Keratinocyte (primary cell): ENCODE measurements around the gene MAPK8. TPM values are rescaled to one million over a fixed set of nuclear protein-coding genes. Genes with fewer than 3 reads are reported as not detected.

Experiments used
- DNase-seq: peaks from one replicate; pipeline ENCODE4 v3.0.0-alpha.2; 2011; ENCODE audit warnings: low read depth, missing footprints, low spot score
- FAIRE-seq: peaks from 2 replicates; lab custom pipeline; 2011; peaks lifted over from hg19 to GRCh38; lab: Jason Lieb, UNC
- H2AFZ ChIP-seq: 2 replicates; pipeline ENCODE4 v1.6.0; 2012; ENCODE audit warnings: low read length, control low read depth, inconsistent platforms; ENCODE audit not compliant: control insufficient read depth
- H3K27ac ChIP-seq: 2 replicates; pipeline ENCODE4 v1.5.1; 2011; ENCODE audit warnings: low read length; ENCODE audit not compliant: control insufficient read depth, insufficient read depth
- H3K27me3 ChIP-seq: 3 replicates; pipeline ENCODE4 v1.6.0; 2011; ENCODE audit warnings: low read length; ENCODE audit not compliant: control insufficient read depth, insufficient read depth; ENCODE audit errors: extremely low read depth
- H3K36me3 ChIP-seq, 2 experiments: 2 replicates in 1 of 2; 3 replicates in 1 of 2; pipeline ENCODE4 v1.5.1; 2011; ENCODE audit warnings: low read length in 2 of 2, mild to moderate bottlenecking in 1 of 2; ENCODE audit not compliant: control insufficient read depth in 2 of 2, insufficient read depth in 2 of 2; ENCODE audit errors: extremely low read depth in 1 of 2
- H3K4me1 ChIP-seq: 3 replicates; pipeline ENCODE4 v1.5.1; 2011; ENCODE audit warnings: low read length; ENCODE audit not compliant: control insufficient read depth, insufficient read depth; ENCODE audit errors: extremely low read depth
- H3K4me2 ChIP-seq: 3 replicates; pipeline ENCODE4 v1.6.0; 2011; ENCODE audit warnings: low read depth, low read length; ENCODE audit not compliant: control insufficient read depth, insufficient read depth; ENCODE audit errors: extremely low read depth
- H3K4me3 ChIP-seq, 3 experiments: fragments of 200-600 bp in 1 of 3; sonication (generic) in 1 of 3; 2 replicates in 2 of 3; 3 replicates in 1 of 3; pipeline ENCODE4 v1.5.1; 2011 to 2016; ENCODE audit warnings: low read length in 3 of 3, mild to moderate bottlenecking in 3 of 3, control low read depth in 2 of 3, inconsistent platforms in 1 of 3, low read depth in 1 of 3, mixed read lengths in 1 of 3, mixed run types in 1 of 3, moderate library complexity in 1 of 3; ENCODE audit not compliant: control insufficient read depth in 2 of 3, insufficient read depth in 2 of 3; ENCODE audit errors: extremely low read depth in 1 of 3
- H3K79me2 ChIP-seq: 2 replicates; pipeline ENCODE4 v1.6.0; 2012; ENCODE audit warnings: low read length; ENCODE audit not compliant: control insufficient read depth, insufficient read depth
- H3K9ac ChIP-seq: 3 replicates; pipeline ENCODE4 v1.6.0; 2011; ENCODE audit warnings: low read length; ENCODE audit not compliant: control insufficient read depth, insufficient read depth; ENCODE audit errors: extremely low read depth
- H3K9me1 ChIP-seq: 3 replicates; pipeline ENCODE4 v1.6.0; 2011; ENCODE audit warnings: low read length; ENCODE audit not compliant: control insufficient read depth, insufficient read depth; ENCODE audit errors: extremely low read depth
- H3K9me3 ChIP-seq: 2 replicates; pipeline ENCODE4 v1.5.1; 2012; ENCODE audit warnings: low read depth, low read length; ENCODE audit not compliant: control insufficient read depth
- H4K20me1 ChIP-seq: 3 replicates; pipeline ENCODE4 v1.6.0; 2011; ENCODE audit warnings: low read length; ENCODE audit not compliant: control insufficient read depth, insufficient read depth; ENCODE audit errors: extremely low read depth
- CTCF ChIP-seq, 3 experiments: IDR thresholded peaks in 1 of 3; conservative IDR thresholded peaks in 1 of 3; optimal IDR thresholded peaks in 1 of 3; 2 replicates in 2 of 3; 3 replicates in 1 of 3; pipeline versions ENCODE3 to v1.5.1; 2011; ENCODE audit warnings: low read length in 3 of 3, mild to moderate bottlenecking in 3 of 3, moderate library complexity in 2 of 3, control low read depth in 1 of 3, inconsistent platforms in 1 of 3; ENCODE audit not compliant: insufficient read depth in 2 of 3; ENCODE audit errors: extremely low read depth in 1 of 3
- EZH2 ChIP-seq: IDR thresholded peaks from one replicate; pipeline ENCODE4 v1.6.1; 2012; ENCODE audit warnings: inconsistent platforms, mild to moderate bottlenecking, low read length, moderate library complexity
- dilution Hi-C: fragments of 300-500 bp; cut with MboI; formaldehyde crosslinking; loops from one replicate; pipeline ENCODE4 v1.7.0; 2020; ENCODE audit warnings: low sequenced_read_pairs; ENCODE audit not compliant: extremely low pct_ligation_motif_present
- polyA plus RNA-seq, 5 experiments: library from polyadenylated mRNA; depleted of rRNA in 3 of 5; stranded (reverse) in 3 of 5; stranded (forward) in 1 of 5; unstranded in 1 of 5; fragments of >200 nt; gene quantifications; 1 replicate in 1 of 5; 2 replicates in 3 of 5; 3 replicates in 1 of 5; pipeline versions ENCODE4 v1.2.1 to v1.2.3, GENCODE V29; 2011 to 2012; ENCODE audit warnings: missing spikeins in 2 of 5, low read depth in 1 of 5, low replicate concordance in 1 of 5

The MAPK8 gene
- polyA plus RNA-seq, 1 donor (not counting 4 experiments of a cell fraction or from before 2014, with no cell fraction given) = 39.8 TPM

- Histone ChIP-seq H3K4me2 (no peak overlapping the region), H4K20me1 (peaks cover 3% of the 10 kb centered on the region)
- no peak for DNase-seq
Measured at GRCh38 chr10:48455392-48456151, 149.1 kb downstream of the MAPK8 start.

GRCh38 chr10:48456361-48456804, 149.9 kb downstream of the MAPK8 start:
- no peak for TF ChIP-seq EZH2
- no peak for TF ChIP-seq CTCF (optimal IDR thresholded peaks at IDR 0.05 in 1 of 3, IDR thresholded peaks at IDR 0.05 in 1 of 3, conservative IDR thresholded peaks at IDR 0.05 in 1 of 3; ENCODE audit: extremely low read depth in 1 of 3, insufficient read depth in 2 of 3, low read length in 3 of 3)
- Histone ChIP-seq H3K9me1 (no peaks in the 10 kb centered on the region), H3K4me2 (no peak overlapping the region), H3K27me3 (no peaks in the 10 kb centered on the region), H3K27ac (no peak overlapping the region), H3K4me1 (no peaks in the 10 kb centered on the region), H4K20me1 (peaks cover 3% of the 10 kb centered on the region), H3K9me3 (no peaks in the 10 kb centered on the region), H3K36me3 (peaks cover 0 to 3% of the 10 kb centered on the region in 2 experiments), H2AFZ (no peak overlapping the region), H3K9ac (no peak overlapping the region), H3K79me2 (no peaks in the 10 kb centered on the region), H3K4me3 (no peak overlapping the region)
- dilution Hi-C loops = no loop called here
- no peak for FAIRE-seq
- DNase-seq = no peak

More at GRCh38 chr10:48455392-48456151, 149.1 kb downstream of the MAPK8 start:
- dilution Hi-C loops = no loop called here
- TF ChIP-seq EZH2 (no peak), CTCF (optimal IDR thresholded peaks at IDR 0.05 in 1 of 3, IDR thresholded peaks at IDR 0.05 in 1 of 3, conservative IDR thresholded peaks at IDR 0.05 in 1 of 3; ENCODE audit: extremely low read depth in 1 of 3, insufficient read depth in 2 of 3, low read length in 3 of 3) (no peak)
- H3K79me2 ChIP-seq = no peaks in the 10 kb centered on the region
- no peak overlapping the region for H3K27ac ChIP-seq
- FAIRE-seq = no peak
- peaks cover 0 to 3% of the 10 kb centered on the region in 2 experiments for H3K36me3 ChIP-seq
- H3K27me3 ChIP-seq = no peaks in the 10 kb centered on the region
- no peak overlapping the region for H3K9ac ChIP-seq
- no peak overlapping the region for H3K4me3 ChIP-seq
- no peaks in the 10 kb centered on the region for H3K9me3 ChIP-seq
- no peaks in the 10 kb centered on the region for H3K4me1 ChIP-seq
- no peak overlapping the region for H2AFZ ChIP-seq
- no peaks in the 10 kb centered on the region for H3K9me1 ChIP-seq
